Dendritic cell treated with granulocyte-macrophage colony-stimulating factor and Interleukin-4, amounts not matched to agents 40 ng/mL and 50 ng/mL, for 4 days (primary cell): ENCODE data around the gene GTF2IRD1.

Source experiments
- H3K27ac Mint-ChIP-seq: one replicate; pipeline ENCODE4 v1.8.0; 2022; ENCODE audit warnings: mild to moderate bottlenecking, mixed read lengths
- H3K27me3 Mint-ChIP-seq: one replicate; pipeline ENCODE4 v1.8.0; 2022; ENCODE audit warnings: mild to moderate bottlenecking, mixed read lengths
- H3K36me3 Mint-ChIP-seq: one replicate; pipeline ENCODE4 v1.8.0; 2022; ENCODE audit warnings: low read depth, mixed read lengths
- H3K4me1 Mint-ChIP-seq: one replicate; pipeline ENCODE4 v1.8.0; 2022; ENCODE audit warnings: low read depth, mixed read lengths
- H3K4me3 Mint-ChIP-seq: one replicate; pipeline ENCODE4 v1.8.0; 2022; ENCODE audit warnings: mild to moderate bottlenecking, moderate library complexity, mixed read lengths
- H3K9me3 Mint-ChIP-seq: one replicate; pipeline ENCODE4 v1.8.0; 2022; ENCODE audit warnings: mixed read lengths
- intact Hi-C: fragments of 100-400 bp; cut with micrococcal nuclease; formaldehyde crosslinking; loops from one replicate; pipeline ENCODE4 v1.15.0; 2022

Gene GTF2IRD1

DNA sequence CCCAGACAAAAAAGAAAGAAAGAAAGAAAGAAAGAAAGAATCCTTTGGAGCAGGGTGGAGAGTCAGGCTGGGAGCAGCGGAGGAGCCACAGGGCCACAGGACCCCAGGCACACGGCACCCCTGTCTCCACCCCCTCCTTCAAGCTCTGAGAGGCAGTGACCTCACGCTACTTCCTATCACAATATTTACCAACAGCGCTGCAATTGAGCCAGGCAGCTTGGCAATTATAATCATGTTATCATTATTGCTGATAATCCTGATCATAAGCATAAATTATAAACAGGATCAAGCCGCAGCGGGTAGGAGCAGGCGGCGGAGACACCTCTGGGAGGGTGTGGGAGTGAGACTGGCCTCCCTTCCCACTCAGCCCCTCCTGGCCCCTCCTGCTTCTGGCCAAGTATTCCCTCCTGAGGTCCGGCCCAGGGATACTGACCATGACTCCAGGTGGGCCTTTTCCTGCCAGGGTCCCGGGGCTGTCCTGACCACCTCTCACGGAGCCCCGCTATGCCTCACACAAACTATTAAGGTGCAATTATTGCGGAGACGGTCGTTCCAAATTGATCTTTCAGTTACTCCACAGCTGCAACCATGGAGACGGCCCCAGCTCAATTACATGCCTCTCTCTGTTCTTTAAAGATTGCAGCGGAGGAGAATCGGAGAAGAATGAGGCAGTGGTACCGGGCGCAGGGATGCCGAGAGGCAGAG, 10.0 kb upstream of the GTF2IRD1 start:
- H3K27me3 Mint-ChIP-seq = peaks cover 7% of the 10 kb centered on the region
- H3K4me3 Mint-ChIP-seq = no peak overlapping the region
- intact Hi-C loops = no loop called here
- H3K4me1 Mint-ChIP-seq = no peaks in the 10 kb centered on the region
- peaks cover under 1% of the 10 kb centered on the region for H3K9me3 Mint-ChIP-seq
- H3K36me3 Mint-ChIP-seq = no peaks in the 10 kb centered on the region
- H3K27ac Mint-ChIP-seq = no peak overlapping the region

GRCh38 chr7:74449144-74449543, 4.6 kb upstream of the GTF2IRD1 start:
- intact Hi-C loops = no loop called here
- Mint-ChIP-seq H3K27ac (peak overlapping the region; percentile 43), H3K36me3 (no peaks in the 10 kb centered on the region), H3K9me3 (no peaks in the 10 kb centered on the region), H3K4me3 (no peak overlapping the region), H3K4me1 (peaks cover 19% of the 10 kb centered on the region), H3K27me3 (peaks cover 33% of the 10 kb centered on the region)

GRCh38 chr7:74449809-74450397, 3.8 kb upstream of the GTF2IRD1 start:
- Mint-ChIP-seq H3K4me1 (peaks cover 21% of the 10 kb centered on the region), H3K4me3 (no peak overlapping the region), H3K9me3 (no peaks in the 10 kb centered on the region), H3K27me3 (peaks cover 37% of the 10 kb centered on the region), H3K36me3 (no peaks in the 10 kb centered on the region), H3K27ac (no peak overlapping the region)
- intact Hi-C loops = loop anchor here (2.0 kb wide), 1 partner anchor 95 kb away; no protein-coding TSS in a partner anchor

DNA sequence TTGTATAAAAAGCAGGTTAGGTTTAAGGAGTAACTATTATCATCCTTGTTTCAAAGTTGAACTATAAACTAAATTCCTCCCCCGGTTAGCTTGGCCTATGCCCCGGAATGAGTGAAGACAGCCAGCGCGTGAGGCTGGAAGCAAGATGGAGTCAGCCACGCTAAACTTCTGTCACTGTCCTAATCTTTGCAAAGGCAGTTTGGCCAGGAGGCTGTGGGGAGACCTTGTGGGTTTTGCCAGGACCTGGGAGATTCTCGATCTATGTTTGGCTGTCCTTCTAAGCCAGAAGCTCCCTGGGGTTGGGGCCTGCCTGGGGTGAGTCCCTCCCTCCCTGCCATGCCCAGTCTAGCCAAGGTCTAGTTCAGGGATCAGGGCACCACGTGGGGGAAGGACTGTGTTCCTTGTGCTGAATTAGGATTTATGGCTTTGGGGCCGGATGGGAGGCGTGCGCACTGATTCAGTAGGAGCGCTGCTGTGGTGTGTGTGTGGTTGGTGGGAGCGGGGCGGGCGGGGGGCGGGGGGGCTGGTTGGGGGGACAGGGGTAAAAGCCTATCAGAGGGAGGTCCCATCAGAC, 871 bp upstream of the GTF2IRD1 start:
- H3K27ac Mint-ChIP-seq = peak overlapping the region; percentile 74
- no peaks in the 10 kb centered on the region for H3K36me3 Mint-ChIP-seq
- peaks cover 42% of the 10 kb centered on the region for H3K4me1 Mint-ChIP-seq
- H3K9me3 Mint-ChIP-seq = no peaks in the 10 kb centered on the region
- H3K4me3 Mint-ChIP-seq = peak overlapping the region; percentile 65
- intact Hi-C loops = no loop called here
- H3K27me3 Mint-ChIP-seq = peaks cover 59% of the 10 kb centered on the region

DNA sequence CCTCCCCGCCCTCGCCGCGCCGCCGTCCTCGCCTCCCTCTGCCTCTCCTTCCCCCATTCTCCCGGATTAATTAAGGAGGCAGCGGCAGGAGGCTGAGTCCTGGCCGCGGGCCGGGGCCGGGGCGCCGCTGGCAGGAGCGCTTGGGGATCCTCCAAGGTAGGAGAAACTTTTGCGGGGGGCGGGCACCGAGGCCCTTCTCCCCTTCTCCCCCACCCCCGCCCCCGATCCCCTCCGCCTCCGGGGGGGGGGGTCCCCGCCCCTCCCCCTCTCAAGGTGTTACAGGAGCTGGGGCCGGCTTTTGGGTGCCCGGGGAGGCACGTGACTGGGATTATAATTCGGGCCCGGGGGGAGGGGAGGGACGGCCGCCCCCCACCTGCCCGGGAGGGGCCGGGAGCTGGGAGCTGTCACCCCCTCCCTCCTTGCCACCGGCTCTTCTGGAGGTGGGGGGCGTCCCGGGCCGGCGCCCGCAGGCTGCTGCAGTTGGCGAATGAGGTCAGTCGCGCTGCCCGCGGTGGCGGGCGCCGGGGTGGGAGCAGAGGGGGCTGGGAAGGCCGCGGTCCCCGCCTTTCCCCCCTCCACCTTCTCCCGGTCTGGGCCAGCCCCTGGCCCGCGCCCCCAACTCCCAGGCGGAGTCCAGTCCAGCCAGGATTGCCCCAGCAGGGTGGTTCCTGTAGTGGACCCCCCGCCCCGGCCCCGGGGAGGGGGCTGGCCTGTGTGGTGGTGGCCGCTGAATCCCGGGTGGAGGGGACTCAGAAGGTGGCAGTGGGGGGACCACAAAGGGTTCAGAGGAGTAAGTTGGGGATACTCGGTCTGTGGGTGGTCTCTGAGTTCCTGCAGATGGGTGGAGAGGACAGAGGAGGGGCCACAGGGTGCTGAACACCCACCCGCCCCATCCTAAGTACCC, 567 bp downstream of the GTF2IRD1 start:
- intact Hi-C loops = no loop called here
- H3K4me1 Mint-ChIP-seq = peaks cover 42% of the 10 kb centered on the region
- H3K27ac Mint-ChIP-seq = no peak overlapping the region
- peaks cover 57% of the 10 kb centered on the region for H3K27me3 Mint-ChIP-seq
- H3K36me3 Mint-ChIP-seq = no peaks in the 10 kb centered on the region
- H3K9me3 Mint-ChIP-seq = no peaks in the 10 kb centered on the region
- H3K4me3 Mint-ChIP-seq = peak overlapping the region; percentile 67

DNA sequence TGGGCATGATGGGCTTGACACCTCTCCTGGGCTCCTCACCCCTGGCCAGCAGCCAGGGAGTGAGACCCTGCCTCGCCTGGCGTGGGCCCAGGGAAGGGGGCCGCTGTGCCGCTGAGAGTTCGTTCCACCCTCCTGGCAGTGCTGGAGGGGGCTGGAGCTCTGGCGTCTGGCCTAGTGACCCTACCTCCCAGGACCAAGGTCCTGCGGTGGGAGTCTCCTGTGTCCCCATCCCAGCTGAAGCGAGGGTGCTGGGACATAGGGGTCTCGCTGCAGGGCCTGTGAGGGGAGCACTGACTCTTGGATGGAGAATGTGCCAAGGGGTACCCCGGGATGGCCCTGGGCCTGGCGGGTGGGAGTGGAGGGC, 1.2 kb downstream of the GTF2IRD1 start:
- Mint-ChIP-seq H3K36me3 (no peaks in the 10 kb centered on the region), H3K27ac (no peak overlapping the region), H3K27me3 (peaks cover 56% of the 10 kb centered on the region), H3K4me3 (no peak overlapping the region), H3K9me3 (no peaks in the 10 kb centered on the region), H3K4me1 (peaks cover 41% of the 10 kb centered on the region)
- intact Hi-C loops = no loop called here

GRCh38 chr7:74455291-74455804, 1.6 kb downstream of the GTF2IRD1 start:
- intact Hi-C loops = no loop called here
- peaks cover 56% of the 10 kb centered on the region for H3K27me3 Mint-ChIP-seq
- peaks cover 37% of the 10 kb centered on the region for H3K4me1 Mint-ChIP-seq
- H3K27ac Mint-ChIP-seq = no peak overlapping the region
- no peaks in the 10 kb centered on the region for H3K9me3 Mint-ChIP-seq
- H3K36me3 Mint-ChIP-seq = no peaks in the 10 kb centered on the region
- no peak overlapping the region for H3K4me3 Mint-ChIP-seq

DNA sequence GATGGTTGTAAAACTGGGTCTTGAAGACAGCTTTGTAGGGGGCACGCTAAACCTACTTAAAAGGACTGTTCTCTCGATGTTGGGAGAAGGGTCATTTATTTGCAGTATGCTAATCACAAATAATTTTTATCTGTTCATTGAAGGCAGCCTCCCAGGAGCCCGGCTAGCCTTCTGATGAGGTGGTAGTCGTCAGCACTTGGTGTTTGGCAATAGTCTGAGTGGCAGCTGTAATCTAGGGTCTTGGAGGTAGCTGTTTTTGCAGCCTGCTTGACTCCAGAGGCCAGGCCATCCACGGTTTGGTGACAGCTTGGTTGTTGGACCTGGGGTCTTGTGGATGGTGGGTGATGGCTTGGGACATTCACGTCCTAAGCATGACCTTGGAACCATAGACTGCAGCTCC, 2.2 kb downstream of the GTF2IRD1 start:
- Mint-ChIP-seq H3K27me3 (peaks cover 52% of the 10 kb centered on the region), H3K4me3 (no peak overlapping the region), H3K27ac (no peak overlapping the region), H3K36me3 (no peaks in the 10 kb centered on the region), H3K9me3 (no peaks in the 10 kb centered on the region), H3K4me1 (peaks cover 37% of the 10 kb centered on the region)
- intact Hi-C loops = no loop called here

DNA sequence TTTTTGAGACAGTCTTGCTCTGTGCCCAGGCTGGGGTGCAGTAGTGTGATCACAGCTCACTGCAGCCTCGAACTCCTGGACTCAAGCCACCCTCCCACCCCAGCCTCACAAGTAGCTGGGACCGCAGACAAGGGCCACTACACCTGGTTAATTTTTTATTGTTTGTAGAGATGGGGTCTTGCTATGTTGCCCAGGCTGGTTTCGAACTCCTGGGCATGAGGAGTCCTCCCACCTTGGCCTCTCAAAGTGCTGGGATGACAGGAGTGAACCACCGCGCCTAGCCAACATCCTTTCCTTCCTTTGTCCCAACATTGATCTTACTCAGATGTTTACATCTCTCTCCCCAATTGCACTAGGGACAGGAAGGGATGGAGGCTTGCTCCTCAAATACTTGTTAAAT, 3.3 kb downstream of the GTF2IRD1 start:
- intact Hi-C loops = no loop called here
- H3K27me3 Mint-ChIP-seq = peaks cover 44% of the 10 kb centered on the region
- no peaks in the 10 kb centered on the region for H3K36me3 Mint-ChIP-seq
- no peak overlapping the region for H3K4me3 Mint-ChIP-seq
- peaks cover 37% of the 10 kb centered on the region for H3K4me1 Mint-ChIP-seq
- no peaks in the 10 kb centered on the region for H3K9me3 Mint-ChIP-seq
- no peak overlapping the region for H3K27ac Mint-ChIP-seq

- intact Hi-C loops = no loop called here
- H3K36me3 Mint-ChIP-seq = no peaks in the 10 kb centered on the region
- H3K27me3 Mint-ChIP-seq = peaks cover 12% of the 10 kb centered on the region
- no peak overlapping the region for H3K27ac Mint-ChIP-seq
- H3K4me1 Mint-ChIP-seq = peaks cover 4% of the 10 kb centered on the region
- H3K9me3 Mint-ChIP-seq = no peaks in the 10 kb centered on the region
- no peak overlapping the region for H3K4me3 Mint-ChIP-seq
Observed at GRCh38 chr7:74461970-74462706, 8.4 kb downstream of the GTF2IRD1 start.

DNA sequence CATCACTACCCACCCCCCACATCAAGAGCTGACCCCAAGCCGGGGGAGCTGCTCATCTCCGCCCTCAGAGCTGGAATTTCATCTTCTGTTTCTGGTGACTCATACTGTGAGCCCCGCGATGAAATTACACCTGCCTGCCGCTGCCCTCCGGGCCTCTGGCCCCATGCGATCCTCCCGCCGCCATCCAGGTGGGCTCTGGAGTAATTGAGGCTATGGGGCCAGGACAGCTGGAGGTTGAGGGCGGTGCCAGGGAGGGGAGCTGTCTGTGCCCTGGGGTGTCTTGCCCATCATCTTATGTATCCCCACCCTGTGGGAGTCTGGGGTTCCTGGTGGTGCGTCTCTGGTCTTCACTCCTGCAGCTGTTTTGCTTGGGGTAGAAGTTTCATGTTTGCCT, 9.0 kb downstream of the GTF2IRD1 start:
- H3K27ac Mint-ChIP-seq = no peak overlapping the region
- no peaks in the 10 kb centered on the region for H3K9me3 Mint-ChIP-seq
- no peak overlapping the region for H3K4me3 Mint-ChIP-seq
- peaks cover 7% of the 10 kb centered on the region for H3K27me3 Mint-ChIP-seq
- intact Hi-C loops = no loop called here
- H3K36me3 Mint-ChIP-seq = no peaks in the 10 kb centered on the region
- no peaks in the 10 kb centered on the region for H3K4me1 Mint-ChIP-seq

GRCh38 chr7:74464931-74465886, 11.5 kb downstream of the GTF2IRD1 start:
- H3K27ac Mint-ChIP-seq = no peak overlapping the region
- no peak overlapping the region for H3K4me3 Mint-ChIP-seq
- peaks cover 5% of the 10 kb centered on the region for H3K27me3 Mint-ChIP-seq
- H3K36me3 Mint-ChIP-seq = no peaks in the 10 kb centered on the region
- H3K9me3 Mint-ChIP-seq = no peaks in the 10 kb centered on the region
- H3K4me1 Mint-ChIP-seq = no peaks in the 10 kb centered on the region
- intact Hi-C loops = no loop called here
